Body of pancreas (tissue), 4 donors: ENCODE data around the gene TNIP1.

Experiments
- CTCF ChIP-seq, 7 experiments: fragments of 450-650 bp in 4 of 7; fragments of 200-600 bp in 3 of 7; sonication (generic) in 3 of 7; IDR thresholded peaks; one replicate each; pipeline ENCODE4 v1.5.1; 2016 to 2019; ENCODE audit warnings: antibody characterized with exemption in 7 of 7
- POLR2A ChIP-seq, 3 donors: fragments of 450-650 bp; IDR thresholded peaks; one replicate each; pipeline ENCODE4 v1.6.1; 2016; ENCODE audit warnings: antibody characterized with exemption in 3 of 3, mild to moderate bottlenecking in 2 of 3

GRCh38 chr5:151072630-151073025 is 8.2 kb downstream of the TNIP1 start:
- TF ChIP-seq CTCF (IDR thresholded peaks at IDR 0.05) (no peak), POLR2A (IDR thresholded peaks at IDR 0.05) (no peak)
